Measurements from ENCODE around the gene ZBTB8OS.
"Not testable (repeated sequence)": the region's sequence is repeated elsewhere in the genome, so short reads cannot be mapped to it uniquely, and the experiment has no call there.

The ZBTB8OS gene

GRCh38 chr1:32636914-32637645 is 13.3 kb downstream of the ZBTB8OS start:
- Histone ChIP-seq H3K4me2 (ENCODE audit: low read length) (no peak overlapping the region), H3K4me1 (ENCODE audit: control insufficient read depth, low read length) (no peaks in the 10 kb centered on the region), H3K9me2 (replicated peaks; ENCODE audit: control insufficient read depth, low read length) (no peaks in the 10 kb centered on the region), H3K27me3 (ENCODE audit: control insufficient read depth, low read length) (no peaks in the 10 kb centered on the region), H3K4me3 (ENCODE audit: low read length) (no peak overlapping the region), H3K79me2 (ENCODE audit: control insufficient read depth, low read length) (peaks cover 97% of the 10 kb centered on the region), H4K20me1 (ENCODE audit: control insufficient read depth, insufficient read depth, low read depth, low read length) (0 out of 2 replicates have a peak, but pooled peaks cover 4% of the 10 kb centered on the region), H3K27ac (ENCODE audit: low read depth, low read length) (no peak overlapping the region), H3K9me3 (ENCODE audit: control insufficient read depth, insufficient read depth, low read length) (no peaks in the 10 kb centered on the region), H3K36me3 (ENCODE audit: control insufficient read depth, low read length) (peaks cover 48% of the 10 kb centered on the region), H3F3A (ENCODE audit: control insufficient read depth, insufficient read depth) (no peaks in the 10 kb centered on the region)
- TF ChIP-seq, protein P1, sequence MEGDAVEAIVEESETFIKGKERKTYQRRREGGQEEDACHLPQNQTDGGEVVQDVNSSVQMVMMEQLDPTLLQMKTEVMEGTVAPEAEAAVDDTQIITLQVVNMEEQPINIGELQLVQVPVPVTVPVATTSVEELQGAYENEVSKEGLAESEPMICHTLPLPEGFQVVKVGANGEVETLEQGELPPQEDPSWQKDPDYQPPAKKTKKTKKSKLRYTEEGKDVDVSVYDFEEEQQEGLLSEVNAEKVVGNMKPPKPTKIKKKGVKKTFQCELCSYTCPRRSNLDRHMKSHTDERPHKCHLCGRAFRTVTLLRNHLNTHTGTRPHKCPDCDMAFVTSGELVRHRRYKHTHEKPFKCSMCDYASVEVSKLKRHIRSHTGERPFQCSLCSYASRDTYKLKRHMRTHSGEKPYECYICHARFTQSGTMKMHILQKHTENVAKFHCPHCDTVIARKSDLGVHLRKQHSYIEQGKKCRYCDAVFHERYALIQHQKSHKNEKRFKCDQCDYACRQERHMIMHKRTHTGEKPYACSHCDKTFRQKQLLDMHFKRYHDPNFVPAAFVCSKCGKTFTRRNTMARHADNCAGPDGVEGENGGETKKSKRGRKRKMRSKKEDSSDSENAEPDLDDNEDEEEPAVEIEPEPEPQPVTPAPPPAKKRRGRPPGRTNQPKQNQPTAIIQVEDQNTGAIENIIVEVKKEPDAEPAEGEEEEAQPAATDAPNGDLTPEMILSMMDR (IDR thresholded peaks at IDR 0.05; ENCODE audit: low read depth, low read length, poor library complexity, severe bottlenecking), result no peak
- no peak for TF ChIP-seq EZH2phosphoT487 (IDR thresholded peaks at IDR 0.05; ENCODE audit: borderline replicate concordance, low read length)

DNA sequence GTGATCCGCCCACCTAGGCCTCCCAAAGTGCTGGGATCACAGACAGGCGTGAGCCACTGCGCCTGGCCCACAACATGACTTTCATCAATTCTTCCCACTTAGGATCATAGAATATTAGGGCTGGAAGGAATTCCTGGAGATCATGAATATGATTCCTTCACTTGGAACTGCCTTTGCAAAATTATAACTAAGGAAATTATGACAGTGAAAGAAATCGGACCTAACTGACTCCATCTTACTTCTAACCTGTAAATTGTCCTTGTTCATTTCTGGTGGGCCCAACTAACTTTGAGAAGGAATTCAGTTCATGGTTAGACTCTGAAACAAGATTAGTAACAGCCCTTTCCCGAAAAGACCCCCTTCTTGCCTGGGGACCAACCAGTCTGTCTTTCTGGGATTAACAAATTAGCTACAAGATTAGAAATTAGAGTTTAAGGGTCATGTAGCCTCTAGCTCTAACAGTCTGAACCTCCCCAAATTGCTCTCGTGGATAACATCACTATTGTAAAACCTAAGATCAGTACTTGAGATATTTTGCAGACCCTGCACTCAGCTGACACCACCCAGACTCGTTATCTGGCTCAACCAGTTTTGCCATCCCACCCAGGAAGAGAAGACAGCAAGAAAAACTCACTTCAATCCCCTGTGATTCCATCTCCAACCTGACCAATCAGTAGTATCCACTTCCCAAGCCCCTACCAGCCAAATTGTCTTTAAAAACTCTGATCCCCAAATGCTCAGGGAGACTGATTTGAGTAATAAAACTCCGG is 14.7 kb downstream of the ZBTB8OS start:
- Histone ChIP-seq H3K9me3 (ENCODE audit: control insufficient read depth, insufficient read depth, low read length) (no peaks in the 10 kb centered on the region), H3K4me2 (ENCODE audit: low read length) (no peak overlapping the region), H4K20me1 (ENCODE audit: control insufficient read depth, insufficient read depth, low read depth, low read length) (0 out of 2 replicates have a peak, but pooled peaks cover 4% of the 10 kb centered on the region), H3K79me2 (ENCODE audit: control insufficient read depth, low read length) (peaks cover 88% of the 10 kb centered on the region), H3F3A (ENCODE audit: control insufficient read depth, insufficient read depth) (0 out of 2 replicates have a peak, but pooled peaks cover 4% of the 10 kb centered on the region), H3K27me3 (ENCODE audit: control insufficient read depth, low read length) (no peaks in the 10 kb centered on the region), H3K4me1 (ENCODE audit: control insufficient read depth, low read length) (no peaks in the 10 kb centered on the region), H3K36me3 (ENCODE audit: control insufficient read depth, low read length) (peaks cover 54% of the 10 kb centered on the region), H3K4me3 (ENCODE audit: low read length) (no peak overlapping the region), H3K27ac (ENCODE audit: low read depth, low read length) (no peak overlapping the region), H3K9me2 (replicated peaks; ENCODE audit: control insufficient read depth, low read length) (no peaks in the 10 kb centered on the region)
- TF ChIP-seq, protein P1 (IDR thresholded peaks at IDR 0.05; ENCODE audit: low read depth, low read length, poor library complexity, severe bottlenecking), result no peak
- no peak for TF ChIP-seq EZH2phosphoT487 (IDR thresholded peaks at IDR 0.05; ENCODE audit: borderline replicate concordance, low read length)

GRCh38 chr1:32632829-32633228 is 17.5 kb downstream of the ZBTB8OS start:
- H3K9me2 ChIP-seq (replicated peaks; ENCODE audit: control insufficient read depth, low read length), result no peaks in the 10 kb centered on the region

GRCh38 chr1:32630173-32630572 is 20.2 kb downstream of the ZBTB8OS start:
- not testable (repeated sequence) for H3K9me3 ChIP-seq (ENCODE audit: control insufficient read depth, insufficient read depth, low read length); H3K27me3 ChIP-seq (ENCODE audit: control insufficient read depth, low read length); H3K27ac ChIP-seq (ENCODE audit: low read depth, low read length); H3K4me3 ChIP-seq (ENCODE audit: low read length); H4K20me1 ChIP-seq (ENCODE audit: control insufficient read depth, insufficient read depth, low read depth, low read length); H3K4me1 ChIP-seq (ENCODE audit: control insufficient read depth, low read length); H3K4me2 ChIP-seq (ENCODE audit: low read length); H3F3A ChIP-seq (ENCODE audit: control insufficient read depth, insufficient read depth); H3K9me2 ChIP-seq (replicated peaks; ENCODE audit: control insufficient read depth, low read length)
- Histone ChIP-seq H3K36me3 (ENCODE audit: control insufficient read depth, low read length) (peaks cover 82% of the 10 kb centered on the region), H3K79me2 (ENCODE audit: control insufficient read depth, low read length) (peaks cover 41% of the 10 kb centered on the region)

More at GRCh38 chr1:32632829-32633228, 17.5 kb downstream of the ZBTB8OS start:
- Histone ChIP-seq H3K79me2 (ENCODE audit: control insufficient read depth, low read length) (peaks cover 65% of the 10 kb centered on the region), H3K27ac (ENCODE audit: low read depth, low read length) (no peak overlapping the region), H3K9me3 (ENCODE audit: control insufficient read depth, insufficient read depth, low read length) (no peaks in the 10 kb centered on the region), H3K4me1 (ENCODE audit: control insufficient read depth, low read length) (peaks cover 2% of the 10 kb centered on the region), H4K20me1 (ENCODE audit: control insufficient read depth, insufficient read depth, low read depth, low read length) (0 out of 2 replicates have a peak, but pooled peaks cover 4% of the 10 kb centered on the region), H3K36me3 (ENCODE audit: control insufficient read depth, low read length) (peaks cover 69% of the 10 kb centered on the region), H3K4me2 (ENCODE audit: low read length) (no peak overlapping the region), H3F3A (ENCODE audit: control insufficient read depth, insufficient read depth) (0 out of 2 replicates have a peak, but pooled peaks cover 4% of the 10 kb centered on the region), H3K27me3 (ENCODE audit: control insufficient read depth, low read length) (no peaks in the 10 kb centered on the region), H3K4me3 (ENCODE audit: low read length) (no peak overlapping the region)
- no peak for TF ChIP-seq EZH2phosphoT487 (IDR thresholded peaks at IDR 0.05; ENCODE audit: borderline replicate concordance, low read length)
- TF ChIP-seq, protein P1 (IDR thresholded peaks at IDR 0.05; ENCODE audit: low read depth, low read length, poor library complexity, severe bottlenecking), result no peak

All from DOHH2 (cell line).